PC-9 (cell line): ENCODE data around the gene MINDY4B. TPM values are rescaled to one million over a fixed set of nuclear protein-coding genes. Genes with fewer than 3 reads are reported as not detected.

Source experiments
- BruUV-seq: library from RNA; stranded (reverse); fragments of 400-500 nt; replicated peaks from 2 replicates; lab custom pipeline; 2021; lab: Mats Ljungman, UMichigan
- CTCF ChIA-PET: fragments of 300-600 bp; sonication (Branson Sonifier 250); formaldehyde crosslinking; loops from one replicate; lab custom pipeline; 2022; ENCODE audit warnings: antibody characterized with exemption; lab: Charles Lee
- POLR2A ChIA-PET: fragments of 300-600 bp; sonication (Branson Sonifier 250); formaldehyde crosslinking; loops from one replicate; lab custom pipeline; 2022; ENCODE audit warnings: antibody characterized with exemption; ENCODE audit not compliant: unreplicated experiment; lab: Charles Lee
- DNase-seq, 2 experiments: peaks; one replicate each; pipeline versions ENCODE4 v3.0.0 to v3.0.0-alpha.2; 2015 to 2022; ENCODE audit warnings: mixed read lengths in 1 of 2
- H2AFZ ChIP-seq: fragments of 200-600 bp; sonication (generic); 2 replicates; pipeline ENCODE4 v1.8.1; 2017; ENCODE audit warnings: antibody characterized with exemption
- H3F3A ChIP-seq: fragments of 200-600 bp; sonication (generic); 2 replicates; pipeline ENCODE4 v1.8.1; 2017; ENCODE audit warnings: antibody characterized with exemption, mild to moderate bottlenecking, low read depth; ENCODE audit not compliant: insufficient read depth
- H3K27ac ChIP-seq: fragments of 200-600 bp; sonication (generic); 2 replicates; pipeline ENCODE4 v1.6.1; 2016; ENCODE audit warnings: mixed run types
- H3K27me3 ChIP-seq: fragments of 200-600 bp; sonication (generic); 2 replicates; pipeline ENCODE4 v1.6.1; 2016; ENCODE audit warnings: low read depth, mixed run types; ENCODE audit not compliant: insufficient read depth
- H3K36me3 ChIP-seq: fragments of 200-600 bp; sonication (generic); 2 replicates; pipeline ENCODE4 v1.6.1; 2016; ENCODE audit warnings: low read depth, mixed run types
- H3K4me1 ChIP-seq: fragments of 200-600 bp; sonication (generic); replicated peaks from 2 replicates; pipeline ENCODE4 v1.6.1; 2016; ENCODE audit warnings: mixed run types; ENCODE audit not compliant: insufficient read depth
- H3K4me2 ChIP-seq: fragments of 200-600 bp; sonication (generic); 2 replicates; pipeline ENCODE4 v1.6.1; 2017; ENCODE audit warnings: mixed run types
- H3K4me3 ChIP-seq: fragments of 200-600 bp; sonication (generic); 2 replicates; pipeline ENCODE4 v1.6.1; 2016; ENCODE audit warnings: mixed run types
- H3K79me2 ChIP-seq: fragments of 200-600 bp; sonication (generic); 2 replicates; pipeline ENCODE4 v1.6.1; 2017; ENCODE audit warnings: low read depth, mixed run types
- H3K9me2 ChIP-seq: fragments of 200-600 bp; sonication (generic); 2 replicates; pipeline ENCODE4 v1.8.1; 2017; ENCODE audit warnings: mild to moderate bottlenecking; ENCODE audit not compliant: insufficient read depth
- H3K9me3 ChIP-seq: fragments of 200-600 bp; sonication (generic); 2 replicates; pipeline ENCODE4 v1.8.1; 2016; ENCODE audit warnings: low read depth; ENCODE audit not compliant: insufficient read depth
- H4K20me1 ChIP-seq: fragments of 200-600 bp; sonication (generic); 2 replicates; pipeline ENCODE4 v1.8.1; 2017; ENCODE audit not compliant: insufficient read depth
- CTCF ChIP-seq: fragments of 200-600 bp; sonication (generic); conservative IDR thresholded peaks from 2 replicates; pipeline ENCODE4 v1.6.1; 2017; ENCODE audit warnings: mixed run types, antibody characterized with exemption, mild to moderate bottlenecking, moderate library complexity
- EZH2 ChIP-seq: fragments of 200-600 bp; sonication (generic); IDR thresholded peaks from 2 replicates; pipeline ENCODE4 v1.8.0; 2017; ENCODE audit warnings: antibody characterized with exemption, low read depth
- intact Hi-C: fragments of 100-400 bp; cut with micrococcal nuclease; formaldehyde crosslinking; loops from one replicate; pipeline ENCODE4 v1.10.0; 2022; ENCODE audit not compliant: unreplicated experiment
- total RNA-seq: library from RNA; stranded (reverse); gene quantifications from 2 replicates; pipeline ENCODE4 v1.2.3, GENCODE V29; 2021

Gene MINDY4B
- total RNA-seq, 1 experiment from 2014 or later: not detected

DNA sequence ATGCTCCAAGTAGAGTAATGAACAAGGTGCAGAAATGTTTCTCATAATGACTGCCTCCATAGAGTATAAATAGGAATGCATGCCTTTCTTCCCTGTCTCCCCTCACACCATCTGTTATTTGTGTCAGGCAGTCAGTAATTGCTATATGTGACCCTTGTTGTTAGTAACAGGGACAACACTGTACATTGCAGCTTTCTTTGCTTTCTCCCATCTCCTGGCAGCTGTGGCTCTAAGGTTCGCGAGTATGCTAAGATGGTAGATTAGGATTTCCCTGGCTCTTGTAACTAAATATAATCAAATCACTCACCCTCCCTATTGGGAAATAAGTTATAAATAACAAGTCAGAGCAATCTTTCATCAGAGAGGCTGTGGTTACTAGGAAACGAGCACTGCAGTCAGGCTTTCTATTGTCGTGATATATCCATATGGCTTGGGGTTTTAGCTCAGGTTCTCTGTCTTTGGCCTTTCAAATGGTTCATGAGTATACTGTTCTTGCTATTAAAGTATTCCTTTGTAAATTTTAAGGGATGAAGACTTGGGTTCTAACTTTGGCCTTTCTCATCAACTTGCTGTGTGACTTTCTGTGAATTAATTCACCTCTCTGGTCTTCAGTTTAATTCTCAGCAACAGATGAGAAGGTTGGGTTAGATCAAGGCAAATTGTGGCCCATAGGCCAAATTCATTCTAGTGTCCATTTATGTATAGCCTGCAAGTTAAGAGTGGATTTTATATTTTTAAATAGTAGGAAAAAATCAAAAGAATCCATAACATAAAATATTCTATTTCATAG lies 8.1 kb upstream of the MINDY4B start:
- Histone ChIP-seq H2AFZ (no peak overlapping the region), H3K4me2 (no peak overlapping the region), H3K4me1 (no peaks in the 10 kb centered on the region), H3K27me3 (peaks cover 17% of the 10 kb centered on the region; the same call in 1 of the 2 replicates), H3K36me3 (no peaks in the 10 kb centered on the region), H3K9me2 (no peaks in the 10 kb centered on the region), H3K79me2 (no peaks in the 10 kb centered on the region), H3K27ac (no peak overlapping the region), H3K4me3 (no peak overlapping the region), H4K20me1 (no peaks in the 10 kb centered on the region), H3K9me3 (no peaks in the 10 kb centered on the region), H3F3A (no peaks in the 10 kb centered on the region)
- ChIA-PET POLR2A (no interaction called here), CTCF (interaction anchor here (0.6 kb wide), 2 partner anchors 71 to 1493 kb away, joined by 3 to 15 read pairs; no protein-coding TSS in a partner anchor)
- no TSS peak for BruUV-seq
- no peak for DNase-seq
- intact Hi-C loops: no loop called here
- TF ChIP-seq CTCF (no peak), EZH2 (no peak)

DNA sequence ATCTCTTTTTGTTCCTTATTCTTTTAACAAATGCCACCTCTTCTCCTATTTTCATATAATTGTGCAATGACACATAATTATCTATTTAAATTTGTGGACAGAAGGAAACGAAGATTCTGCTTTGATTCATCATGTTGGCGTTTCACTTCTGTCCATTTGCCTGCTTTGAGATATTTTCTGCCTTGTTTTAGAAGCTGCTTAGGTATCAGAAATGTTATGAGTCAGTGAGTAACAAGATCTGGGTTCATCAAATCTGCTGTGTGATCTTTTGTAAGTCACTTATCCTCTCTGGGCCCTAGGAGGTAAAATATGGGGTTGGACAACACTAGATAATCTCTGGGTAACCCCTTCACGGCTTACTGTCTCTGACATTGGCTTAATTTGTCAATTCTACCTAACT lies 7.3 kb upstream of the MINDY4B start:
- Histone ChIP-seq H3K36me3 (no peaks in the 10 kb centered on the region), H3F3A (no peaks in the 10 kb centered on the region), H3K27me3 (peaks cover 10% of the 10 kb centered on the region; the same call in 1 of the 2 replicates)

GRCh38 chr3:150911771-150912170 lies 6.5 kb upstream of the MINDY4B start:
- Histone ChIP-seq H3K9me3 (no peaks in the 10 kb centered on the region), H3K27me3 (peaks cover 10% of the 10 kb centered on the region; the same call in 1 of the 2 replicates), H3K27ac (no peak overlapping the region), H4K20me1 (no peaks in the 10 kb centered on the region), H3K4me1 (no peaks in the 10 kb centered on the region), H3K4me2 (no peak overlapping the region), H2AFZ (no peak overlapping the region), H3F3A (no peaks in the 10 kb centered on the region), H3K36me3 (no peaks in the 10 kb centered on the region), H3K79me2 (no peaks in the 10 kb centered on the region), H3K4me3 (no peak overlapping the region), H3K9me2 (no peaks in the 10 kb centered on the region)
- BruUV-seq: no TSS peak
- POLR2A ChIA-PET: interaction anchor here (0.7 kb wide), 1 partner anchor 13 kb away, joined by 3 read pairs; no protein-coding TSS in a partner anchor
- TF ChIP-seq EZH2 (no peak), CTCF (no peak)
- intact Hi-C loops: no loop called here
- CTCF ChIA-PET: no interaction called here
- no peak for DNase-seq

More for the DNA sequence above, 7.3 kb upstream of the MINDY4B start:
- Histone ChIP-seq H3K4me2 (no peak overlapping the region), H3K4me1 (no peaks in the 10 kb centered on the region), H2AFZ (no peak overlapping the region), H3K79me2 (no peaks in the 10 kb centered on the region), H3K9me3 (no peaks in the 10 kb centered on the region), H4K20me1 (no peaks in the 10 kb centered on the region), H3K4me3 (no peak overlapping the region), H3K9me2 (no peaks in the 10 kb centered on the region), H3K27ac (no peak overlapping the region)
- intact Hi-C loops: no loop called here
- ChIA-PET CTCF (no interaction called here), POLR2A (no interaction called here)
- BruUV-seq: no TSS peak
- TF ChIP-seq EZH2 (no peak), CTCF (no peak)
- DNase-seq: no peak
